ENCODE results near the gene NOP58. TPM values are rescaled to one million over a fixed set of nuclear protein-coding genes. Genes with fewer than 3 reads are reported as not detected.

Gene NOP58
- total and polyA plus RNA-seq, 2 of the 8 experiments (the other 6 are each of a cell fraction or from before 2014, with no cell fraction given), result 41.5 to 133 TPM

DNA sequence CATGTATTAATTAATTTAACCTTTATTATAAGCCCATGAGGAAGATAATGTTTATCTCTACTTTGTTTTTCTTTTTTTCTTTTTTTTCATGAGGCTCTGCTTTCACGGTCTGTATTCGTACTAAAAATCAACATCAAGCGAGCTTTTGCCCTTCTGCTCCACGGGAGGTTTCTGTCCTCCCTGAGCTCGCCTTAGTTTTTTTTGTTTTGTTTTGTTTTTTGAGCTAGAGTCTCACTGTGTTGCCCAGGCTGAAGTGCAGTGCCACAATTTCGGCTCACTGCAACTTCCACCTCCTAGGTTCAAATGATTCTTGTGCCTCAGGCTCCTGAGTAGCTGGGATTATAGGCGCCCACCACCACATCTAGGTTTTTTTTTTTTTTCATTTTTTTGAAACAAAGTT lies 80.6 kb downstream of the NOP58 start:
- Histone ChIP-seq H3K27ac (ENCODE audit: low read depth, low read length) (no peak overlapping the region), H4K5ac (ENCODE audit: insufficient read length, low read depth, low read length) (no peak overlapping the region), H2BK5ac (ENCODE audit: low read depth, low read length) (no peak overlapping the region), H3K4ac (replicated peaks; ENCODE audit: insufficient read length, low read depth, low read length) (no peak overlapping the region), H3K4me2 (ENCODE audit: insufficient read depth in 1 of 2, low read depth in 2 of 2, low read length in 2 of 2) (no peak overlapping the region), H3K14ac (ENCODE audit: insufficient read length) (no peak overlapping the region), H3K56ac (replicated peaks; ENCODE audit: insufficient read length, low read depth, low read length) (no peak overlapping the region), H3K9ac (replicated peaks in 1 of 4; ENCODE audit: extremely low read depth in 1 of 4, low read depth in 3 of 4, low read length in 3 of 4) (no peak overlapping the region), H2AK5ac (ENCODE audit: low read depth, low read length) (no peak overlapping the region), H3K23ac (ENCODE audit: insufficient read length) (no peak overlapping the region), H3K36me3 (ENCODE audit: control insufficient read depth in 2 of 4, insufficient read depth in 4 of 4, low read length in 3 of 4) (no peaks in the 10 kb centered on the region), H3K23me2 (ENCODE audit: low read depth, low read length) (no peaks in the 10 kb centered on the region), H3K4me1 (replicated peaks in 1 of 4; ENCODE audit: control insufficient read depth in 3 of 4, insufficient read depth in 4 of 4, low read length in 3 of 4) (peaks cover 0 to 3% (median 0%) of the 10 kb centered on the region in 4 experiments; a peak in 1 of 7 replicates), H3K4me3 (ENCODE audit: extremely low read depth in 1 of 4, insufficient read depth in 2 of 4, low read depth in 3 of 4, low read length in 4 of 4) (no peak overlapping the region), H4K91ac (replicated peaks; ENCODE audit: insufficient read length, low read length) (no peak overlapping the region), H4K20me1 (replicated peaks in 1 of 2; ENCODE audit: control insufficient read depth in 1 of 2, insufficient read depth in 2 of 2, low read length in 2 of 2) (no peaks in the 10 kb centered on the region), H4K8ac (ENCODE audit: extremely low read depth, insufficient read depth, low read length) (no peak overlapping the region), H3K18ac (ENCODE audit: extremely low read depth, low read length) (no peak overlapping the region), H3K27me3 (replicated peaks in 1 of 4; ENCODE audit: control insufficient read depth in 3 of 4, extremely low read depth in 1 of 4, insufficient read depth in 3 of 4, low read length in 3 of 4) (no peaks in the 10 kb centered on the region), H2BK20ac (ENCODE audit: low read length) (no peak overlapping the region), H2BK12ac (ENCODE audit: low read depth, low read length) (no peak overlapping the region), H3K79me2 (ENCODE audit: control insufficient read depth in 1 of 2, insufficient read depth in 2 of 2, low read length in 2 of 2) (no peaks in the 10 kb centered on the region), H2BK15ac (ENCODE audit: low read length) (no peak overlapping the region), H2BK120ac (replicated peaks; ENCODE audit: low read depth, low read length) (no peak overlapping the region), H2AFZ (ENCODE audit: low read length) (no peak overlapping the region), H3K79me1 (ENCODE audit: low read depth, low read length) (no peaks in the 10 kb centered on the region), H3K9me3 (ENCODE audit: insufficient read depth in 2 of 2, low read depth in 1 of 2, low read length in 1 of 2) (no peaks in the 10 kb centered on the region)
- FAIRE-seq, result no peak
- 77% methylated on average over 7 of the region's 7 CpGs; no CpG with 5 or more reads in 1 of the 2 experiments for WGBS, 2 experiments (ENCODE audit: extremely low coverage in 1 of 2, insufficient coverage in 1 of 2, insufficient read length in 1 of 2, insufficient replicate concordance in 2 of 2, low coverage in 1 of 2, low lambda C conversion rate in 2 of 2, missing lambda C conversion rate in 1 of 2)
- ChIA-PET POLR2A (ENCODE audit: partially characterized antibody) (no interaction called here), CTCF (ENCODE audit: partially characterized antibody) (interaction anchor here (0.6 to 1.0 kb wide), 2 partner anchors 9 to 61 kb away, joined by 3 to 4 read pairs; no protein-coding TSS in a partner anchor)
- no peak for DNase-seq (ENCODE audit: low read depth in 1 of 2, low spot score in 2 of 2)
- TF ChIP-seq KDM4A (IDR thresholded peaks at IDR 0.05; ENCODE audit: low read depth, low read length, severe bottlenecking) (no peak), YY1 (IDR thresholded peaks at IDR 0.05; ENCODE audit: low read depth, low read length) (no peak), BACH1 (IDR thresholded peaks at IDR 0.05; ENCODE audit: low read length) (no peak), POLR2A (IDR thresholded peaks at IDR 0.05; ENCODE audit: control extremely low read depth in 1 of 2, low read depth in 2 of 2, low read length in 2 of 2) (no peak), NANOG (IDR thresholded peaks at IDR 0.05; ENCODE audit: insufficient read depth, low read depth, low read length, poor library complexity, severe bottlenecking) (no peak), BRCA1 (IDR thresholded peaks at IDR 0.05; ENCODE audit: low read depth, low read length) (no peak), CHD1 (IDR thresholded peaks at IDR 0.05; ENCODE audit: low read depth, low read length) (no peak), CREB1 (IDR thresholded peaks at IDR 0.05) (no peak), SIN3A (conservative IDR thresholded peaks at IDR 0.05 in 1 of 2, IDR thresholded peaks at IDR 0.05 in 1 of 2; ENCODE audit: low read depth in 1 of 2, low read length in 2 of 2) (no peak)
- TF ChIP-seq, protein P1, sequence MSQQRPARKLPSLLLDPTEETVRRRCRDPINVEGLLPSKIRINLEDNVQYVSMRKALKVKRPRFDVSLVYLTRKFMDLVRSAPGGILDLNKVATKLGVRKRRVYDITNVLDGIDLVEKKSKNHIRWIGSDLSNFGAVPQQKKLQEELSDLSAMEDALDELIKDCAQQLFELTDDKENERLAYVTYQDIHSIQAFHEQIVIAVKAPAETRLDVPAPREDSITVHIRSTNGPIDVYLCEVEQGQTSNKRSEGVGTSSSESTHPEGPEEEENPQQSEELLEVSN (IDR thresholded peaks at IDR 0.05), result no peak
- TF ChIP-seq, protein P2, sequence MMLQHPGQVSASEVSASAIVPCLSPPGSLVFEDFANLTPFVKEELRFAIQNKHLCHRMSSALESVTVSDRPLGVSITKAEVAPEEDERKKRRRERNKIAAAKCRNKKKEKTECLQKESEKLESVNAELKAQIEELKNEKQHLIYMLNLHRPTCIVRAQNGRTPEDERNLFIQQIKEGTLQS (IDR thresholded peaks at IDR 0.05; ENCODE audit: insufficient read depth, low read depth, low read length), result no peak

Measured in H1 (cell line).